Nephron (organoid): ENCODE measurements around the gene PHLDB3.

Experiments used
- H3K27ac Mint-ChIP-seq, 3 experiments: 2 replicates each; pipeline ENCODE4 v1.8.0; 2020; ENCODE audit warnings: mixed read lengths in 3 of 3, mild to moderate bottlenecking in 2 of 3, moderate library complexity in 1 of 3
- H3K27me3 Mint-ChIP-seq: 2 replicates; pipeline ENCODE4 v1.8.0; 2021; ENCODE audit warnings: low read depth, mild to moderate bottlenecking, moderate library complexity, mixed read lengths
- H3K36me3 Mint-ChIP-seq: 2 replicates; pipeline ENCODE4 v1.8.0; 2020; ENCODE audit warnings: low read depth, mixed read lengths
- H3K4me1 Mint-ChIP-seq: 2 replicates; pipeline ENCODE4 v1.8.0; 2020; ENCODE audit warnings: mixed read lengths
- H3K4me3 Mint-ChIP-seq, 3 experiments: 2 replicates each; pipeline ENCODE4 v1.8.0; 2020; ENCODE audit warnings: mild to moderate bottlenecking in 3 of 3, mixed read lengths in 3 of 3, moderate library complexity in 2 of 3
- H3K9me3 Mint-ChIP-seq: 2 replicates; pipeline ENCODE4 v1.8.0; 2020; ENCODE audit warnings: mixed read lengths
- CTCF ChIP-seq, 3 experiments: fragments of 200-600 bp; sonication (generic); IDR thresholded peaks; one replicate each; pipeline ENCODE4 v1.5.0; 2021; ENCODE audit warnings: antibody characterized with exemption in 3 of 3; ENCODE audit not compliant: unreplicated experiment in 3 of 3

PHLDB3 gene

GRCh38 chr19:43505941-43506340, 1.4 kb upstream of the PHLDB3 start:
- Mint-ChIP-seq H3K9me3 (no peaks in the 10 kb centered on the region), H3K27me3 (peaks cover 15% of the 10 kb centered on the region), H3K4me3 (peak overlapping the region; percentile 45 to 59 (median 53)), H3K27ac (no peak overlapping the region), H3K36me3 (peaks cover 23% of the 10 kb centered on the region), H3K4me1 (peaks cover 27% of the 10 kb centered on the region)
- no peak for TF ChIP-seq CTCF (IDR thresholded peaks at IDR 0.05; ENCODE audit: unreplicated experiment in 3 of 3)

- H3K36me3 Mint-ChIP-seq, result peaks cover 21% of the 10 kb centered on the region
These were observed 575 bp upstream of the PHLDB3 start for GRCh38 chr19:43505186-43505456.

GRCh38 chr19:43503501-43504425, 783 bp downstream of the PHLDB3 start:
- H3K27ac Mint-ChIP-seq, result peak overlapping the region; percentile 77 to 93 (median 84)
- peaks cover 15% of the 10 kb centered on the region for H3K27me3 Mint-ChIP-seq
- no peaks in the 10 kb centered on the region for H3K9me3 Mint-ChIP-seq
- peaks cover 39% of the 10 kb centered on the region for H3K4me1 Mint-ChIP-seq
- peaks cover 19% of the 10 kb centered on the region for H3K36me3 Mint-ChIP-seq
- no peak for TF ChIP-seq CTCF (IDR thresholded peaks at IDR 0.05; ENCODE audit: unreplicated experiment in 3 of 3)
- peak overlapping the region; percentile 92 to 98 (median 92) for H3K4me3 Mint-ChIP-seq

More at GRCh38 chr19:43505186-43505456, 575 bp upstream of the PHLDB3 start:
- H3K4me3 Mint-ChIP-seq, result peak overlapping the region; percentile 46 to 98 (median 92)
- peaks cover 15% of the 10 kb centered on the region for H3K27me3 Mint-ChIP-seq
- H3K4me1 Mint-ChIP-seq, result peaks cover 31% of the 10 kb centered on the region
- no peak for TF ChIP-seq CTCF (IDR thresholded peaks at IDR 0.05; ENCODE audit: unreplicated experiment in 3 of 3)
- no peaks in the 10 kb centered on the region for H3K9me3 Mint-ChIP-seq
- no peak overlapping the region for H3K27ac Mint-ChIP-seq

GRCh38 chr19:43502419-43502976, 2.0 kb downstream of the PHLDB3 start:
- no peak for TF ChIP-seq CTCF (IDR thresholded peaks at IDR 0.05; ENCODE audit: unreplicated experiment in 3 of 3)
- H3K4me1 Mint-ChIP-seq, result peaks cover 48% of the 10 kb centered on the region
- peaks cover 18% of the 10 kb centered on the region for H3K27me3 Mint-ChIP-seq
- peak overlapping the region in 2 of 3 experiments; percentile 16 to 84 for H3K27ac Mint-ChIP-seq
- no peaks in the 10 kb centered on the region for H3K9me3 Mint-ChIP-seq
- H3K4me3 Mint-ChIP-seq, result peak overlapping the region; percentile 92 to 98 (median 92)
- H3K36me3 Mint-ChIP-seq, result peaks cover 16% of the 10 kb centered on the region

- Mint-ChIP-seq H3K27ac (peak overlapping the region in 1 of 3 experiments; percentile 19), H3K36me3 (peaks cover 18% of the 10 kb centered on the region), H3K4me3 (peak overlapping the region; percentile 75 to 98 (median 92)), H3K27me3 (peaks cover 18% of the 10 kb centered on the region), H3K9me3 (no peaks in the 10 kb centered on the region), H3K4me1 (peaks cover 50% of the 10 kb centered on the region)
- no peak for TF ChIP-seq CTCF (IDR thresholded peaks at IDR 0.05; ENCODE audit: unreplicated experiment in 3 of 3)
These were observed 2.7 kb downstream of the PHLDB3 start for GRCh38 chr19:43501661-43502418.
